Calu3 (cell line): ENCODE data around the gene SESN2. TPM values are rescaled to one million over a fixed set of nuclear protein-coding genes. Genes with fewer than 3 reads are reported as not detected.

Experiments used
- BruUV-seq: library from RNA; stranded (reverse); fragments of 400-500 nt; replicated peaks from 2 replicates; lab custom pipeline; 2021; lab: Mats Ljungman, UMichigan
- CTCF ChIA-PET: fragments of 300-600 bp; sonication (Branson Sonifier 250); formaldehyde crosslinking; loops from one replicate; lab custom pipeline; 2022; ENCODE audit warnings: antibody characterized with exemption; lab: Charles Lee
- DNase-seq: peaks from one replicate; pipeline ENCODE4 v3.0.0; 2022
- H3K27ac Mint-ChIP-seq: one replicate; pipeline ENCODE4 v1.8.0; 2022; ENCODE audit warnings: mixed read lengths; ENCODE audit not compliant: unreplicated experiment
- H3K27me3 Mint-ChIP-seq: one replicate; pipeline ENCODE4 v1.8.0; 2022; ENCODE audit warnings: mixed read lengths; ENCODE audit not compliant: unreplicated experiment
- H3K36me3 Mint-ChIP-seq: one replicate; pipeline ENCODE4 v1.8.0; 2022; ENCODE audit warnings: mild to moderate bottlenecking, moderate library complexity, mixed read lengths; ENCODE audit not compliant: insufficient read depth, unreplicated experiment
- H3K4me1 Mint-ChIP-seq: one replicate; pipeline ENCODE4 v1.8.0; 2022; ENCODE audit warnings: mild to moderate bottlenecking, low read depth, mixed read lengths; ENCODE audit not compliant: unreplicated experiment
- H3K4me3 Mint-ChIP-seq: one replicate; pipeline ENCODE4 v1.8.0; 2022; ENCODE audit warnings: mild to moderate bottlenecking, low read depth, moderate library complexity, mixed read lengths; ENCODE audit not compliant: unreplicated experiment
- H3K9me3 Mint-ChIP-seq: one replicate; pipeline ENCODE4 v1.8.0; 2022; ENCODE audit warnings: low read depth, mixed read lengths; ENCODE audit not compliant: unreplicated experiment
- CTCF ChIP-seq: fragments of 200-600 bp; IDR thresholded peaks from one replicate; pipeline ENCODE4 v1.8.0; 2022; ENCODE audit warnings: antibody characterized with exemption; ENCODE audit not compliant: unreplicated experiment
- intact Hi-C: fragments of 100-400 bp; cut with micrococcal nuclease; formaldehyde crosslinking; loops from one replicate; pipeline ENCODE4 v1.10.0; 2022; ENCODE audit not compliant: unreplicated experiment
- total RNA-seq: library from RNA; stranded (reverse); gene quantifications from 2 replicates; pipeline ENCODE4 v1.2.3, GENCODE V29; 2022

SESN2 gene
- total RNA-seq, 1 experiment from 2014 or later: 13.0 TPM

DNA sequence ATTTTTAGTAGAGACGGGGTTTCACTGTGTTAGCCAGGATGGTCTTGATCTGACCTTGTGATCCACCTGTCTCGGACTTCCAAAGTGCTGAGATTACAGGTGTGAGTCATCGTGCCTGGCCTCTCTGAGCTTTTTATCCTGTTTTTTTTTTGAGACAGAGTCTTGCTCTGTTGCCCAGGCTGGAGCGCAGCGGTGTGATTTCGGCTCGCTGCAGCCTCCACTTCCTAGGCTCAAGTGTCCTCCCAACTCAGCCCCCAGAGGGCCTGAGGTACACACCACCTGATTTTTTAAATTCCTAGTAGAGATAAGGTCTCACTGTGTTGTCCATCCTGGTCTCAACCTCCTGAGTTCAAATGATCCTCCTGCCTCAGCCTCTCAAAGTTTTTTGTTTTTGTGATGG is 20.4 kb downstream of the SESN2 start:
- no peak overlapping the region for H3K4me3 Mint-ChIP-seq
- intact Hi-C loops: no loop called here
- peaks cover 57% of the 10 kb centered on the region for H3K36me3 Mint-ChIP-seq
- BruUV-seq: no TSS peak
- TF ChIP-seq CTCF: no peak
- no peaks in the 10 kb centered on the region for H3K4me1 Mint-ChIP-seq
- H3K27ac Mint-ChIP-seq: no peak overlapping the region
- H3K9me3 Mint-ChIP-seq: no peaks in the 10 kb centered on the region
- no peaks in the 10 kb centered on the region for H3K27me3 Mint-ChIP-seq
- no peak for DNase-seq
- CTCF ChIA-PET: no interaction called here

- TF ChIP-seq CTCF: no peak
- no peak overlapping the region for H3K27ac Mint-ChIP-seq
- H3K27me3 Mint-ChIP-seq: no peaks in the 10 kb centered on the region
- BruUV-seq: no TSS peak
- H3K9me3 Mint-ChIP-seq: no peaks in the 10 kb centered on the region
- peaks cover 49% of the 10 kb centered on the region for H3K36me3 Mint-ChIP-seq
- no peak for DNase-seq
- H3K4me3 Mint-ChIP-seq: no peak overlapping the region
- CTCF ChIA-PET: no interaction called here
- intact Hi-C loops: no loop called here
- H3K4me1 Mint-ChIP-seq: no peaks in the 10 kb centered on the region
Observed at GRCh38 chr1:28280501-28280900, 21.2 kb downstream of the SESN2 start.

- no peaks in the 10 kb centered on the region for H3K9me3 Mint-ChIP-seq
- no peak overlapping the region for H3K27ac Mint-ChIP-seq
- H3K4me3 Mint-ChIP-seq: no peak overlapping the region
- intact Hi-C loops: no loop called here
- CTCF ChIA-PET: no interaction called here
- no peaks in the 10 kb centered on the region for H3K27me3 Mint-ChIP-seq
- no peak for DNase-seq
- H3K36me3 Mint-ChIP-seq: peaks cover 49% of the 10 kb centered on the region
- no TSS peak for BruUV-seq
- no peak for TF ChIP-seq CTCF
- H3K4me1 Mint-ChIP-seq: no peaks in the 10 kb centered on the region
Observed at GRCh38 chr1:28280977-28281381, 21.7 kb downstream of the SESN2 start.

- CTCF ChIA-PET: no interaction called here
- intact Hi-C loops: no loop called here
- no peak for DNase-seq
- H3K36me3 Mint-ChIP-seq: peaks cover 49% of the 10 kb centered on the region
- H3K4me1 Mint-ChIP-seq: no peaks in the 10 kb centered on the region
- TF ChIP-seq CTCF: no peak
- H3K4me3 Mint-ChIP-seq: no peak overlapping the region
- BruUV-seq: no TSS peak
- H3K27me3 Mint-ChIP-seq: no peaks in the 10 kb centered on the region
- no peak overlapping the region for H3K27ac Mint-ChIP-seq
- H3K9me3 Mint-ChIP-seq: no peaks in the 10 kb centered on the region
Observed at GRCh38 chr1:28281608-28282425, 22.5 kb downstream of the SESN2 start.
